DOHH2 (cell line): ENCODE results near the gene VAPA.

Experiments
- H3F3A ChIP-seq: fragments of 200-600 bp; sonication (generic), shearing (Covaris generic); 2 replicates; pipeline ENCODE4 v1.6.0; 2016; ENCODE audit warnings: antibody characterized with exemption, mild to moderate bottlenecking; ENCODE audit not compliant: control insufficient read depth, insufficient read depth
- H3K27ac ChIP-seq: fragments of 200-600 bp; sonication (generic); 2 replicates; pipeline ENCODE4 v1.5.1; 2014; ENCODE audit warnings: low read depth, mild to moderate bottlenecking, low read length, moderate library complexity
- H3K27me3 ChIP-seq: fragments of 200-600 bp; sonication (generic); 2 replicates; pipeline ENCODE4 v1.6.1; 2014; ENCODE audit warnings: mild to moderate bottlenecking, low read length, mixed read lengths; ENCODE audit not compliant: control insufficient read depth
- H3K36me3 ChIP-seq: fragments of 200-600 bp; sonication (generic); 2 replicates; pipeline ENCODE4 v1.6.1; 2014; ENCODE audit warnings: mild to moderate bottlenecking, low read length, moderate library complexity, mixed read lengths; ENCODE audit not compliant: control insufficient read depth
- H3K4me1 ChIP-seq: fragments of 200-600 bp; sonication (generic); 2 replicates; pipeline ENCODE4 v1.6.1; 2014; ENCODE audit warnings: mild to moderate bottlenecking, low read length, mixed read lengths; ENCODE audit not compliant: control insufficient read depth
- H3K4me2 ChIP-seq: fragments of 200-600 bp; sonication (generic); 2 replicates; pipeline ENCODE4 v1.6.0; 2014; ENCODE audit warnings: mild to moderate bottlenecking, low read length, moderate library complexity
- H3K4me3 ChIP-seq: fragments of 200-600 bp; sonication (generic); 2 replicates; pipeline ENCODE4 v1.5.1; 2014; ENCODE audit warnings: mild to moderate bottlenecking, low read length, mixed read lengths
- H3K79me2 ChIP-seq: fragments of 200-600 bp; sonication (generic); 2 replicates; pipeline ENCODE4 v1.6.1; 2014; ENCODE audit warnings: mild to moderate bottlenecking, low read length, mixed read lengths; ENCODE audit not compliant: control insufficient read depth
- H3K9me2 ChIP-seq: fragments of 200-600 bp; sonication (generic); replicated peaks from 2 replicates; pipeline ENCODE4 v1.6.1; 2014; ENCODE audit warnings: mild to moderate bottlenecking, low read length, mixed read lengths; ENCODE audit not compliant: control insufficient read depth
- H3K9me3 ChIP-seq: fragments of 200-600 bp; sonication (generic); 2 replicates; pipeline ENCODE4 v1.6.1; 2014; ENCODE audit warnings: antibody characterized with exemption, low read length, mixed read lengths; ENCODE audit not compliant: control insufficient read depth, insufficient read depth
- H4K20me1 ChIP-seq: fragments of 200-600 bp; sonication (generic); 2 replicates; pipeline ENCODE4 v1.6.0; 2014; ENCODE audit warnings: low read depth, mild to moderate bottlenecking, antibody characterized with exemption, low read length, moderate library complexity; ENCODE audit not compliant: control insufficient read depth, insufficient read depth
- CTCF ChIP-seq: fragments of 200-600 bp; sonication (generic); IDR thresholded peaks from one replicate; pipeline ENCODE4 v1.5.1; 2014; ENCODE audit warnings: antibody characterized with exemption, mild to moderate bottlenecking, low read depth, low read length; ENCODE audit not compliant: poor library complexity, severe bottlenecking
- EZH2phosphoT487 ChIP-seq: fragments of 200-600 bp; sonication (generic); IDR thresholded peaks from 2 replicates; pipeline ENCODE4 v1.6.1; 2017; ENCODE audit warnings: borderline replicate concordance, mild to moderate bottlenecking, antibody characterized with exemption, low read length, moderate library complexity, mixed read lengths

The VAPA gene

GRCh38 chr18:9952633-9953416 is 39.0 kb downstream of the VAPA start:
- H3K36me3 ChIP-seq, result peaks cover 67% of the 10 kb centered on the region

GRCh38 chr18:9958861-9959399 is 45.1 kb downstream of the VAPA start:
- no peak for TF ChIP-seq CTCF
- TF ChIP-seq EZH2phosphoT487, result no peak

More at GRCh38 chr18:9952633-9953416, 39.0 kb downstream of the VAPA start:
- H3K9me2 ChIP-seq, result no peaks in the 10 kb centered on the region
- no peaks in the 10 kb centered on the region for H3K4me1 ChIP-seq
- H3K79me2 ChIP-seq, result peaks cover 6% of the 10 kb centered on the region
- H3K4me3 ChIP-seq, result no peak overlapping the region
- TF ChIP-seq EZH2phosphoT487 (no peak), CTCF (no peak)
- H3K27ac ChIP-seq, result no peak overlapping the region
- H3K27me3 ChIP-seq, result no peaks in the 10 kb centered on the region
- H4K20me1 ChIP-seq, result 0 out of 2 replicates have a peak, but pooled peaks cover 11% of the 10 kb centered on the region
- no peaks in the 10 kb centered on the region for H3K9me3 ChIP-seq
- no peak overlapping the region for H3K4me2 ChIP-seq
- H3F3A ChIP-seq, result peaks cover 3% of the 10 kb centered on the region

GRCh38 chr18:9959564-9959963 is 45.7 kb downstream of the VAPA start:
- TF ChIP-seq CTCF, result no peak
- no peak for TF ChIP-seq EZH2phosphoT487
- no peaks in the 10 kb centered on the region for H4K20me1 ChIP-seq
- H3K4me3 ChIP-seq, result no peak overlapping the region
- no peaks in the 10 kb centered on the region for H3K79me2 ChIP-seq
- no peaks in the 10 kb centered on the region; the same call in 1 of the 2 replicates for H3K4me1 ChIP-seq
- no peaks in the 10 kb centered on the region for H3K9me2 ChIP-seq
- H3F3A ChIP-seq, result peaks cover 13% of the 10 kb centered on the region
- H3K4me2 ChIP-seq, result no peak overlapping the region
- no peaks in the 10 kb centered on the region for H3K9me3 ChIP-seq
- H3K27me3 ChIP-seq, result no peaks in the 10 kb centered on the region
- peaks cover 12% of the 10 kb centered on the region for H3K36me3 ChIP-seq
- H3K27ac ChIP-seq, result no peak overlapping the region

More at GRCh38 chr18:9958861-9959399, 45.1 kb downstream of the VAPA start:
- Histone ChIP-seq H3K9me3 (no peaks in the 10 kb centered on the region), H3K27me3 (no peaks in the 10 kb centered on the region), H3K4me3 (no peak overlapping the region), H4K20me1 (no peaks in the 10 kb centered on the region), H3K9me2 (no peaks in the 10 kb centered on the region), H3K4me1 (no peaks in the 10 kb centered on the region; the same call in 1 of the 2 replicates), H3F3A (peaks cover 13% of the 10 kb centered on the region), H3K27ac (no peak overlapping the region), H3K4me2 (no peak overlapping the region), H3K79me2 (no peaks in the 10 kb centered on the region), H3K36me3 (peaks cover 19% of the 10 kb centered on the region)
